ENCODE measurements around the gene SLC39A9. TPM values are rescaled to one million over a fixed set of nuclear protein-coding genes. Genes with fewer than 3 reads are reported as not detected.
A peak's percentile ranks its signal among the peaks of the same experiment; 100 is the strongest.

Gene SLC39A9, protein sequence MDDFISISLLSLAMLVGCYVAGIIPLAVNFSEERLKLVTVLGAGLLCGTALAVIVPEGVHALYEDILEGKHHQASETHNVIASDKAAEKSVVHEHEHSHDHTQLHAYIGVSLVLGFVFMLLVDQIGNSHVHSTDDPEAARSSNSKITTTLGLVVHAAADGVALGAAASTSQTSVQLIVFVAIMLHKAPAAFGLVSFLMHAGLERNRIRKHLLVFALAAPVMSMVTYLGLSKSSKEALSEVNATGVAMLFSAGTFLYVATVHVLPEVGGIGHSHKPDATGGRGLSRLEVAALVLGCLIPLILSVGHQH
- 10 to 100 TPM; 79.7 to 83.1 TPM for total RNA-seq

DNA sequence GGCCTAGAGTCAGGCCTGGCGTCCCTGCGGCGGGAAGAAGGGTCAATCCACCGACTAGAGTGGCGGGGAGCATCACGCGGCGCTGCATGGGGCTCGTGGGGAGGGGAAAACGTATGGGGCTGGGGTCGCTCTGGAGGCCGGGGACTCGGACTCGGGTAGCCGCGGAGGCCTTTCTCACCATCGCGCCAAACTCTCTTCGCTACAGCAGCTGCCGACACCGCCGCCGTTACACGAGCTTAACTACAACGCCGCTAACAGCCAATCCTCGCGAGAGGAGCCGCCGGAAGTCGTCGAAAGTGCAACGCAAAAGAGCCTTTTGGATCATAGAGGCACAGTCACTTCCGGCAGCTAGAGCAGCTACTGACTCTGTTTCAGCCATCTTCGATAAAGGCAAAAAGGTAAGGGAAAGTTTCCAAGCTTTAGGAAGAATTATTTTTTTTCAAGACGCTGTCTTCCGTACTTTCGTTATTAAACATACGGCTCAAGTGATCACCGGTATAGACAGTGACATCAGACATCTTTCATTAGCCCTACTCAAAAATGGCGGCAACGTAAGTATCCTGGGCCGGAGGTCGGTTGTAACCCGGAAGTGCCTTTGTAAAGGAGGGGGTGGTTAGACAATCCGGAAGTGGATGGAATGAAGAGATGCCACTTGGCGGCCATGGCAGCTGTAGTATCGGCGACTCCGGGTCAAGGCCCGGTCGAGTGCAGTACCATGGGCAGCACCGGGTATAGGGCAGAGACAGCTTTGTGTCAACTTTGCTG is at the start of gene SLC39A9, which contains the start of gene ERH:
Gene SLC39A9, plus strand, starts transcription at position 640 of the 765 bp plus-strand sequence. CDS start 678 bp downstream, outside the sequence.
Gene ERH, minus strand, starts transcription at position 247 of the 765 bp plus-strand sequence. Its CDS starts 66 bp downstream, at position 181.
- TF ChIP-seq, protein P1, sequence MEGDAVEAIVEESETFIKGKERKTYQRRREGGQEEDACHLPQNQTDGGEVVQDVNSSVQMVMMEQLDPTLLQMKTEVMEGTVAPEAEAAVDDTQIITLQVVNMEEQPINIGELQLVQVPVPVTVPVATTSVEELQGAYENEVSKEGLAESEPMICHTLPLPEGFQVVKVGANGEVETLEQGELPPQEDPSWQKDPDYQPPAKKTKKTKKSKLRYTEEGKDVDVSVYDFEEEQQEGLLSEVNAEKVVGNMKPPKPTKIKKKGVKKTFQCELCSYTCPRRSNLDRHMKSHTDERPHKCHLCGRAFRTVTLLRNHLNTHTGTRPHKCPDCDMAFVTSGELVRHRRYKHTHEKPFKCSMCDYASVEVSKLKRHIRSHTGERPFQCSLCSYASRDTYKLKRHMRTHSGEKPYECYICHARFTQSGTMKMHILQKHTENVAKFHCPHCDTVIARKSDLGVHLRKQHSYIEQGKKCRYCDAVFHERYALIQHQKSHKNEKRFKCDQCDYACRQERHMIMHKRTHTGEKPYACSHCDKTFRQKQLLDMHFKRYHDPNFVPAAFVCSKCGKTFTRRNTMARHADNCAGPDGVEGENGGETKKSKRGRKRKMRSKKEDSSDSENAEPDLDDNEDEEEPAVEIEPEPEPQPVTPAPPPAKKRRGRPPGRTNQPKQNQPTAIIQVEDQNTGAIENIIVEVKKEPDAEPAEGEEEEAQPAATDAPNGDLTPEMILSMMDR (IDR thresholded peaks at IDR 0.05) = no peak
- Histone ChIP-seq H3K27ac (peak within 1 kb of the TSS; percentile 87), H3K9me3 (no peaks in the 10 kb centered on the region), H3K27me3 (no peaks in the 10 kb centered on the region), H3K36me3 (peaks cover 5% of the 10 kb centered on the region), H3K4me3 (peak within 1 kb of the TSS; percentile 89), H3K9ac (ENCODE audit: low read depth in 2 of 2, low read length in 2 of 2) (peak within 1 kb of the TSS; percentile 84 to 86), H3K4me1 (peaks cover 30% of the 10 kb centered on the region)
- intact Hi-C loops (cut with DNase I) = no loop called here
- peak; percentile 97 for DNase-seq

DNA sequence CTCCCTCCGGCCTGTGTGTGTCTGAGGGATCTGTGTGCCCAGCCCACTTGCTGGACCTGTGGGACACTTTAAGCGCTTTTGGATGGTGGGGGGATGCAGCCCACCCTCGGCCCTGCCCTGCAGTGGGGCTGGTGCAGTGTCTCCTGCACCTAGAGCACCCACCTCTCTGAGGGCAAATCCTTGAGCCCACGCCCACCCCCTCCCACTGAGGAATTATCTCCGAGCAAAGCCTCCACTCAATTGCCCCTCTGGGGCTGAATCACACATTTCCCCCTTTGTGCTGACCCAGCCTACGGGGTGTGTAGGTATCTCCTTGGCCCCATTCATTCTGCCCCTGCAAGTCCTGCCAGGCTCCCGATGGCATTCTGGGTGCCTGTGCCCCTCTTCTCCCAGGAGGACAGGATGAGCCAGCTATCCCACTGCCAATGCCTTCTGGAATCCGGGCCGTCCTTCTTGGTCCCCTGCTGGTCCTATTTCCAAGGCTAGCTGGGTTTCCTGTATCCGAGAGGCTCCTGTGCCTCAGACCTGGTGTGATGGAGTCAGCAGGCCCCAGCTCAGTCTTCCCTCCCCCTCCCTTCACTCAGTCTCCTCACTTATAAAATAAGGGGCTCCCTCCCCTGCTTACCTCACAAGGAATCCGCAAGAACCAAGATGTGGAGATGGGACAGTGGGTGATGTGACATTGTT is 49.3 kb upstream of the SLC39A9 start:
- Histone ChIP-seq H3K27me3 (no peaks in the 10 kb centered on the region), H3K4me3 (no peak overlapping the region), H3K9ac (ENCODE audit: low read depth in 2 of 2, low read length in 2 of 2) (no peak overlapping the region), H3K9me3 (no peaks in the 10 kb centered on the region), H3K4me1 (no peaks in the 10 kb centered on the region), H3K36me3 (no peaks in the 10 kb centered on the region), H3K27ac (no peak overlapping the region)
- no peak for DNase-seq
- TF ChIP-seq, protein P1 (IDR thresholded peaks at IDR 0.05) = no peak
- intact Hi-C loops (cut with DNase I) = no loop called here

DNA sequence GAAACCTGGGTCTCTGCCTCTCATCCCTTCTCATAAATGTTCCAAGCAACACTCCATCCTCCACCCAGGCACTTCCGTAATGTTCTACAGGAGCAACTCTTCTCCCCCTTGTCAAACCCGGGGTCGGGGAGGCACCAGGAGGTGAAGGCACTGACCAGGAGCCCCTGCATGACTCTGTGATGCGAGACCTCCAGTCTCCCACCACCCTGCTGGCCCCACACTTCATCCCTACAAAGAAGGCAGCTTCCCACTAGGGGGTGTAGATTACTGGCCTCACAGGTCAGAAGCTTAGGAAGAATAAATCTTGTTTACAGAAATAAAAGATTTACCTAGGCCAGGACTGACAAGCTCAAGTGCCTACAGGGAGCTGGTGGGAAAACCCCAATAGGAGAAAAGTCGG is 47.6 kb upstream of the SLC39A9 start:
- Histone ChIP-seq H3K4me1 (no peaks in the 10 kb centered on the region), H3K27ac (no peak overlapping the region), H3K36me3 (no peaks in the 10 kb centered on the region), H3K9ac (ENCODE audit: low read depth in 2 of 2, low read length in 2 of 2) (no peak overlapping the region), H3K9me3 (no peaks in the 10 kb centered on the region), H3K27me3 (no peaks in the 10 kb centered on the region), H3K4me3 (no peak overlapping the region)
- DNase-seq = no peak
- TF ChIP-seq, protein P1 (IDR thresholded peaks at IDR 0.05) = no peak
- intact Hi-C loops (cut with DNase I) = no loop called here

DNA sequence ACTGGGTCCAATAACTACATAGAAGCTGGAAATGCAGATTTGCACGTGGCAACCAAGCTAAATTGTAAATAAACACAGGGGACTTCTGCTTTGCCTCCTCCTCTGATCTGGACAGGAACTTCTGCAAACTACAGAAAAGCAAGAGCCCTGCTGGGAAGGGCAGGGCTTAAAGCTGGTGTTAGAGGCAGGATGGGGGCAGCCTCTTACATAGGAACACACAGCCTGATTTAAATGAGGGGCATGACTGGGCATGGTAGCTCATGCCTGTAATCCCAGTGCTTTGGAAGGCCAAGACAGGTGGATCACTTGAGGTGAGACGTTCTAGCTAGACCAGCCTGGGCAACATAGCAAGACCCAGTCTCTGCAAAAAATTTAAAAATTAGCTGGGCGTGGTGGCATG is 47.1 kb upstream of the SLC39A9 start:
- Histone ChIP-seq H3K9ac (ENCODE audit: low read depth in 2 of 2, low read length in 2 of 2) (no peak overlapping the region), H3K27me3 (no peaks in the 10 kb centered on the region), H3K4me1 (no peaks in the 10 kb centered on the region), H3K9me3 (no peaks in the 10 kb centered on the region), H3K36me3 (no peaks in the 10 kb centered on the region), H3K27ac (no peak overlapping the region), H3K4me3 (no peak overlapping the region)
- DNase-seq = no peak
- intact Hi-C loops (cut with DNase I) = no loop called here
- TF ChIP-seq, protein P1 (IDR thresholded peaks at IDR 0.05) = no peak

DNA sequence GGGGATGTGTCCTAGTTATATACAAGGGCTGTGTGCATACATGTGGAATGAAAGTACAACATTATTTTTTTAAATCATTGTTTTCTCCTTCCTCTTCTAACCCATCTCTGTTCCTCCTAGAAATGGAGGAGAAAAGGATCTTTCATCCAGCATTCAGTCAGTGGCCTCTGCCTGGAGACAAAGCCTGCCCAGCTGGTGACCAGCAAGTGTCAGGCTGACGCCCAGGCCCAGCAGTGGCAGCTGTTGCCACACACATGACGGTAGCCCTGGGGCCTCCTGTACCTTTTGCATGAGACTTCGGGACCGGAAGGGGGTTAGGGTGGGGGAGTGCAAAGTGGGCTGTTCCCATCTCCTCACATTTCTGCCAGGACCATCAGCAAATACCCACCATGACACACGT is 46.6 kb upstream of the SLC39A9 start:
- H3K9me3 ChIP-seq = no peaks in the 10 kb centered on the region
- intact Hi-C loops (cut with DNase I) = no loop called here

More for the DNA sequence above, 46.6 kb upstream of the SLC39A9 start:
- Histone ChIP-seq H3K27ac (no peak overlapping the region), H3K36me3 (no peaks in the 10 kb centered on the region), H3K4me3 (no peak overlapping the region), H3K9ac (ENCODE audit: low read depth in 2 of 2, low read length in 2 of 2) (no peak overlapping the region), H3K4me1 (no peaks in the 10 kb centered on the region), H3K27me3 (no peaks in the 10 kb centered on the region)
- TF ChIP-seq, protein P1 (IDR thresholded peaks at IDR 0.05) = no peak
- no peak for DNase-seq

Measured in colonic mucosa (tissue), 4 donors.